Natural killer cell (primary cell): ENCODE data around the gene CD93. TPM values are rescaled to one million over a fixed set of nuclear protein-coding genes. Genes with fewer than 3 reads are reported as not detected.

Source experiments
- ATAC-seq, 3 donors: fragments of 150-1000 bp in 2 of 3; fragments of 200-7000 bp in 1 of 3; cut with Tn5 transposase; 1 replicate in 1 of 3; 2 replicates in 2 of 3; pipeline ENCODE4 v1.10.0; 2021; ENCODE audit warnings: mild to moderate bottlenecking in 2 of 3, moderate library complexity in 2 of 3
- DNase-seq, 2 donors: peaks; one replicate each; pipeline versions ENCODE4 v3.0.0 to v3.0.0-alpha.2; 2013 to 2021; ENCODE audit warnings: mixed read lengths in 1 of 2
- H3K27ac ChIP-seq: one replicate; pipeline ENCODE4 v1.5.1; 2013; ENCODE audit warnings: mild to moderate bottlenecking, low read length
- H3K27me3 ChIP-seq: one replicate; pipeline ENCODE4 v1.6.1; 2013; ENCODE audit warnings: low read length; ENCODE audit not compliant: control insufficient read depth, insufficient read depth
- H3K36me3 ChIP-seq: one replicate; pipeline ENCODE4 v1.6.1; 2013; ENCODE audit warnings: low read length; ENCODE audit not compliant: control insufficient read depth, insufficient read depth
- H3K4me1 ChIP-seq: one replicate; pipeline ENCODE4 v1.6.1; 2013; ENCODE audit warnings: low read length; ENCODE audit not compliant: control insufficient read depth, insufficient read depth
- H3K4me3 ChIP-seq: one replicate; pipeline ENCODE4 v1.5.1; 2013; ENCODE audit warnings: low read length
- H3K9me3 ChIP-seq: one replicate; pipeline ENCODE4 v1.6.1; 2013; ENCODE audit warnings: low read length; ENCODE audit not compliant: control insufficient read depth, insufficient read depth
- H3K27ac Mint-ChIP-seq, 2 donors: one replicate each; pipeline ENCODE4 v1.8.0; 2022; ENCODE audit warnings: mild to moderate bottlenecking in 2 of 2, mixed read lengths in 2 of 2, moderate library complexity in 1 of 2
- H3K27me3 Mint-ChIP-seq, 2 donors: one replicate each; pipeline ENCODE4 v1.8.0; 2022; ENCODE audit warnings: low read depth in 2 of 2, mixed read lengths in 2 of 2
- H3K36me3 Mint-ChIP-seq: one replicate; pipeline ENCODE4 v1.8.0; 2022; ENCODE audit warnings: mixed read lengths
- H3K4me1 Mint-ChIP-seq, 2 donors: one replicate each; pipeline ENCODE4 v1.8.0; 2022; ENCODE audit warnings: mixed read lengths in 2 of 2
- H3K4me3 Mint-ChIP-seq: one replicate; pipeline ENCODE4 v1.8.0; 2022; ENCODE audit warnings: mild to moderate bottlenecking, moderate library complexity, mixed read lengths
- H3K9me3 Mint-ChIP-seq, 2 donors: one replicate each; pipeline ENCODE4 v1.8.0; 2022; ENCODE audit warnings: mixed read lengths in 2 of 2
- WGBS: methylation state at CpG from one replicate; pipeline ENCODE4 v1.1.7; 2013; ENCODE audit warnings: missing lambda C conversion rate; ENCODE audit not compliant: insufficient coverage; 5-methylcytosine and 5-hydroxymethylcytosine counted together
- intact Hi-C: fragments of 100-400 bp; cut with micrococcal nuclease; formaldehyde crosslinking; loops from one replicate; pipeline ENCODE4 v1.14.2; 2022
- total RNA-seq, 4 donors: library from RNA; stranded (reverse); fragments of 120-200 nt in 1 of 4; gene quantifications; one replicate each; pipeline versions ENCODE4 v1.2.3 to v1.2.4, GENCODE V29; 2013 to 2022
- TF ChIP-seq, protein P1 (sequence below): fragments of 200-600 bp; IDR thresholded peaks from one replicate; pipeline ENCODE4 v1.8.0; 2022; ENCODE audit warnings: antibody characterized with exemption

The CD93 gene
- total RNA-seq, 3 donors from 2014 or later (not counting 1 experiment from before 2014, with no cell fraction given), result 8.0 to 17.9 (median 17.2) TPM

DNA sequence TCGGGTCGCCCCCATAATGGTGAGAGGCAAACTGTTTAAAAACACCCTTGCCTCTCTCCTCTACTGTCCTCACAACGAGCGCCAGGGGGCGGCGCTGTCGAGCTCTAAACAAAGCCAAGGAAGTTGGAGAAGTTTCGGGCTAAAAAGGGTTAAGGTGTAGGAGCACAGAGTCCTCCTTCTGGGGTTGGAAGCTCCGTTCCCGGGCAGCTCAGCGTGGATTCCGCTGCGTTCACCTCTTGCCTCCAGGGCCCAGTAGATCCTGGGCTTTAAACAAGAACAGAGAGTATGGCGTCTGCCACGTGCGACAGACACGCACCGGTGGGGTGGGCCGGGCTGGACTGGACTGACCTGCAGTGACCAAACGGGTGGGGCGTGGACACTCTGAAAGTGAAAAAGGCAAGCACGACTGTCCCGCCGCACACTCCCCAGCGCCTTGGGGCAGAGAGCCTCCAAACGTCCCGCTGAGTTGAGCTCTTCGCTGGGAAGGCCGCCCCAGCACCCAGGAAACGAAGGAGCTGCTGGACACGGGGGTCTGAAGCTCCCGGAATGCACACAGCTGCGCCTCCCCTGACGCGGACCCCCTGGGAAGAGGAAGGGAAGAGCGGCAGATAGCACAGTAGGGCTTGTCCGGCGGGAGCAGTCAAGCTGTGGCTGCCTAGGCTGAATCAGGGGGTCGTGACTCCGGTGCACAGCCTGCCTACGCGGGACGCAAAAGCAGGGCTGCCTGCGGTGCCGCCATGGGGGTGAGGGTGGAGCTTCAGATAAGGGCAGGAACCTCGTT is 35.1 kb downstream of the CD93 start:
- Mint-ChIP-seq H3K27ac (no peak overlapping the region), H3K36me3 (no peaks in the 10 kb centered on the region), H3K9me3 (no peaks in the 10 kb centered on the region), H3K4me3 (peak overlapping the region; percentile 25), H3K4me1 (peaks cover 16 to 39% of the 10 kb centered on the region in 2 donors), H3K27me3 (peaks cover 39 to 51% of the 10 kb centered on the region in 2 donors)
- TF ChIP-seq, protein P1, sequence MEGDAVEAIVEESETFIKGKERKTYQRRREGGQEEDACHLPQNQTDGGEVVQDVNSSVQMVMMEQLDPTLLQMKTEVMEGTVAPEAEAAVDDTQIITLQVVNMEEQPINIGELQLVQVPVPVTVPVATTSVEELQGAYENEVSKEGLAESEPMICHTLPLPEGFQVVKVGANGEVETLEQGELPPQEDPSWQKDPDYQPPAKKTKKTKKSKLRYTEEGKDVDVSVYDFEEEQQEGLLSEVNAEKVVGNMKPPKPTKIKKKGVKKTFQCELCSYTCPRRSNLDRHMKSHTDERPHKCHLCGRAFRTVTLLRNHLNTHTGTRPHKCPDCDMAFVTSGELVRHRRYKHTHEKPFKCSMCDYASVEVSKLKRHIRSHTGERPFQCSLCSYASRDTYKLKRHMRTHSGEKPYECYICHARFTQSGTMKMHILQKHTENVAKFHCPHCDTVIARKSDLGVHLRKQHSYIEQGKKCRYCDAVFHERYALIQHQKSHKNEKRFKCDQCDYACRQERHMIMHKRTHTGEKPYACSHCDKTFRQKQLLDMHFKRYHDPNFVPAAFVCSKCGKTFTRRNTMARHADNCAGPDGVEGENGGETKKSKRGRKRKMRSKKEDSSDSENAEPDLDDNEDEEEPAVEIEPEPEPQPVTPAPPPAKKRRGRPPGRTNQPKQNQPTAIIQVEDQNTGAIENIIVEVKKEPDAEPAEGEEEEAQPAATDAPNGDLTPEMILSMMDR, result peak; percentile 38
- no peak overlapping the region for H3K4me3 ChIP-seq
- peaks cover 35% of the 10 kb centered on the region for H3K4me1 ChIP-seq
- ATAC-seq (peak; percentile 17 to 33 (median 30)), DNase-seq (peak; percentile 22 to 29)
- peaks cover 34% of the 10 kb centered on the region for H3K27me3 ChIP-seq
- WGBS, result 15% methylated on average over 44 of the region's 46 CpGs
- no peak overlapping the region for H3K27ac ChIP-seq
- no peaks in the 10 kb centered on the region for H3K9me3 ChIP-seq
- intact Hi-C loops, result no loop called here
- no peaks in the 10 kb centered on the region for H3K36me3 ChIP-seq

DNA sequence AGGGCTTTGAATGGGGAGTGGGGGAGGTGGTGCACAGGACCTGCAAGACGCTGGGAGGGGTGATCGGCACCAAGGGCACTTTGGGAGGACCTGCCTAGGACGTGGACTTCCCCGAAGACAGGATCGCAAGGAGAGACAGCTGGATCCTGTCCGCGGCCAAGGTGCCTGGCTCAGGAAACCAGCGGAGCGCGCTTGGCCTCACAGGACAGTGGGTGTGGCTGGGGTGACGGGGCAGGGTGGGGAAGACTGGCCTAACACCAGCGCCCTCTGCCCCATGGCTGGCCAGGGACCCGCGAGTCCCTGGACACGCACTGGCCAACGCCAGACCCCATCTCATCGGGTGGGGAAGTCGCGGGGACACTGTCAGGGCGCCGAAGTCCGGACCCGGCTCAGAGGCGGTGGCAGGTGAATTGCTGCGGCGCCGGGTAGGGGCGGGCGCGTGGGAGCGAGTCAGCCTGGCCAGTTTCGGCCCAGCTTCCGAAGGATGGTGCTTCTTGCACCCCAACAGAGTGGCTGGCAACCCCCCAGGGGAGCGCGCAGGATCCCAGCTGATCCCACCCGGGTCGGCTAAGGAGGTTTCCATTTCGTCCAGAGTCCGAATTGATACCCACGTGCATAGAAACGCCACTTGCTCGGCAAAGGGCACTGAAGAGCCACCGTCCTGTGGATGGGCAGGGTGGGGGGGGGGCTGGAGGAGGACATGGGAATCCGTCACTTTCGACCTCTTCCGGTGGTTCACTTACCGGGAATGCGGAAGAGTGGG is 35.9 kb downstream of the CD93 start:
- Mint-ChIP-seq H3K27ac (no peak overlapping the region), H3K36me3 (no peaks in the 10 kb centered on the region), H3K4me3 (peak overlapping the region; percentile 69), H3K27me3 (peaks cover 41 to 53% of the 10 kb centered on the region in 2 donors), H3K9me3 (no peaks in the 10 kb centered on the region), H3K4me1 (peaks cover 16 to 39% of the 10 kb centered on the region in 2 donors)
- Histone ChIP-seq H3K36me3 (no peaks in the 10 kb centered on the region), H3K9me3 (no peaks in the 10 kb centered on the region), H3K4me3 (no peak overlapping the region), H3K4me1 (peaks cover 35% of the 10 kb centered on the region), H3K27me3 (peaks cover 34% of the 10 kb centered on the region), H3K27ac (no peak overlapping the region)
- intact Hi-C loops, result no loop called here
- WGBS, result 2% methylated on average over 48 of the region's 48 CpGs
- peak in 1 of 3 donors; percentile 15 for ATAC-seq
- no peak for DNase-seq
- TF ChIP-seq, protein P1, result no peak

DNA sequence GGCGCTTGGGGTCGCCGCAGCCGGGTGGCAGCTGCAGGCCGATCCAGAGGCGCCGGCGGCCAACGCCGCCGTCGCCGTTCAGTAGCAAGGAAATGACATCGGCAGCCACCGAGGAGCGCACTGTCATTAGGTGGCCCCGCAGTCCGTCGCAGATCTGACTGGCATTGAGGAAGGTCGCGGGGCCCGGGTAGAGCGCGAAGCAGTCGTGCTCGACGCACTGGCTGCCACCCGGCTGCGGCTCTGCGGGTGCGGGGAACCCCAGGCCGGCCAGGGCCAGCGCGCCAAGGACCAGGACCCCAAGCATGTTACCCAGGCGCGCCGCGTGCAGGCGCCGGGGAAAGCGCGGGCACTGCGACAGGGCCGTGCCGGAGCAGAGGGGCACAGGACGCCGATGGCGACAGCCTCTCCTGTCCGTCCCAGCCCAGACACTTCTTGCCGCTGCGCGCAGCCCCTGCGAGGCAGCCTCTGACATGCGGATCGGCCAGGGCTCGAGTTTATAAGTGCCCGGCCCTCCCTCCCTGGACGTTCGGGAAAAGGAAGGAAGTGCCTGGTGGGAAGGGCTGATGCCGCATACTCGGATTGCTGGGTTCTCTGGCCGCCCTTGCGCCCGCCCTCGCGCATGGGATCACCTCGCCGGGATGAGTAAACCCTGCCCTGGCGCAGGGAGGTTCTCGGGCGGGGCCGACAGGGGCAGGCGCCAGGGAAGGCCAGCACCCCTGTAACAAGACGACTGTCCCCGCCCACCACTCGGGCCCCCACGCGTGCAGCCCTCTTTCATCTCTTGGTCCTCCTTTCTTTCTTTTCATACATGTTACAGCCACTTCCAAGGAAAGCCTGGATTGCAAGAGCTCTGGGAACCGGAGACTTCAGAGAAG is 36.7 kb downstream of the CD93 start, which contains the start of gene THBD:
Gene THBD, minus strand, starts transcription at position 472 of the 875 bp plus-strand sequence. Its CDS starts 168 bp downstream, at position 304.
- H3K27ac ChIP-seq, result no peak within 1 kb of the TSS
- H3K4me3 ChIP-seq, result no peak within 1 kb of the TSS
- H3K9me3 ChIP-seq, result no peaks in the 10 kb centered on the region
- peaks cover 45 to 61% of the 10 kb centered on the region in 2 donors for H3K27me3 Mint-ChIP-seq
- WGBS, result 1% methylated on average over 79 of the region's 79 CpGs
- no peaks in the 10 kb centered on the region for H3K9me3 Mint-ChIP-seq
- H3K36me3 Mint-ChIP-seq, result no peaks in the 10 kb centered on the region
- DNase-seq (no peak), ATAC-seq (peak; percentile 31 to 58 (median 53))
- H3K27me3 ChIP-seq, result peaks cover 34% of the 10 kb centered on the region
- H3K36me3 ChIP-seq, result no peaks in the 10 kb centered on the region
- peaks cover 35% of the 10 kb centered on the region for H3K4me1 ChIP-seq
- intact Hi-C loops, result loop anchor here (2.0 kb wide), 1 partner anchor 185 kb away; no protein-coding TSS in a partner anchor
- TF ChIP-seq, protein P1, result no peak
- peak within 1 kb of the TSS; percentile 69 for H3K4me3 Mint-ChIP-seq
- no peak within 1 kb of the TSS for H3K27ac Mint-ChIP-seq
- peaks cover 16 to 39% of the 10 kb centered on the region in 2 donors for H3K4me1 Mint-ChIP-seq
